Measurements from ENCODE around the gene KLHL34.

DNA sequence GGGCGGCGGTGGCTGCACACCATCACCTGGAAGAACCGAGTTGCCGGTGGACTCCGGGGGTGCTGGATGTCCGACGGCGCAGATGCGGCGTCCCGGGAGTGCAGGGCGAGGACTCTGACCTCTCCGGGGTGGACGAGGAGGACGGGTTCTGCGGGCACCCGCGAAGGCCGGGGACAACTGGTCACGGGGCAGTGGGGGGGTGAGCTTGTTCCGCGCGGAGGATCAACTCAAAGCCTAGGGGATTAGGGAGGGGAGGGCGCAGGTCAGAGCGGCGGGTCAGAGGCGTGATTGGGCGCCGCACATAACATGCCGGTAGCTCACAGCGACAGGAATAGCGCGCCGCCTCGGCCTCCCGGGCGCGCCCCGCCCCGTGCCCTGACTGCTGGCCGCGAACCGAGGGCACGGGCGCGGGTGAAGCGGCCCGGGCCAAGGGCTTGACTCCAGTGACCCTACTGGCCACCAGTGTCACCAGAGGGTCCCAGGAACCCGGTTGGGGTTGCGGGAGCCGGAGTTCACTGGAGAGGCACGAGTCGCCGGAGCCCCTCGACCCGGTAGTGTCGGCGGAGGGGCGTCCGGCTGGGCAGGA lies at the start of gene KLHL34:
- no peak for TF ChIP-seq EZH2 (IDR thresholded peaks at IDR 0.05)
- no peak for TF ChIP-seq POLR2AphosphoS5 (IDR thresholded peaks at IDR 0.05; ENCODE audit: borderline replicate concordance, low read depth, low read length)

All from SK-N-MC (cell line).